HG02973 (cell line): ENCODE results near the gene SLC16A1.
"Not testable (repeated sequence)": the region's sequence is repeated elsewhere in the genome, so short reads cannot be mapped to it uniquely, and the experiment has no call there.

Experiments used
- ATAC-seq: cut with Tn5 transposase; IDR thresholded peaks from one replicate; pipeline ENCODE4 v1.9.1; 2021; ENCODE audit warnings: moderate library complexity; ENCODE audit not compliant: unreplicated experiment

SLC16A1 gene

GRCh38 chr1:112927462-112927990, 28.5 kb downstream of the SLC16A1 start:
- ATAC-seq = no peak

- ATAC-seq = no peak
Measured at GRCh38 chr1:112926858-112927257, 29.1 kb downstream of the SLC16A1 start.

GRCh38 chr1:112925015-112925414, 31.0 kb downstream of the SLC16A1 start:
- ATAC-seq = no peak

DNA sequence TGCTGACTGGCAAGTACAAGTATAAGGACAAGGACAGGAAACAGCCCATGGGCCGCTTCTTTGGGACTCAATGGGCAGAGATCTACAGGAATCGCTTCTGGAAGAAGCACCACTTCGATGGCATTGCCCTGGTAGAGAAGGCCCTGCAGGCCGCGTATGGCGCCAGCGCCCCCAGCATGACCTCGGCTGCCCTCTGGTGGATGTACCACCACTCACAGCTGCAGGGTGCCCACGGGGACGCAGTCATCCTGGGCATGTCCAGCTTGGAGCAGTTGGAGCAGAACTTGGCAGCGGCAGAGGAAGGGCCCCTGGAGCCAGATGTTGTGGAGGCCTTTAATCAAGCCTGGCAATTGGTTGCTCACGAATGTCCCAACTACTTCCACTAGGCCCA, 32.0 kb downstream of the SLC16A1 start:
- ATAC-seq = no peak

- ATAC-seq = no peak
Measured at GRCh38 chr1:112923234-112923958, 32.6 kb downstream of the SLC16A1 start.

GRCh38 chr1:112911506-112912220, 44.3 kb downstream of the SLC16A1 start:
- no peak for ATAC-seq

GRCh38 chr1:112909847-112910246, 46.1 kb downstream of the SLC16A1 start:
- no peak for ATAC-seq

DNA sequence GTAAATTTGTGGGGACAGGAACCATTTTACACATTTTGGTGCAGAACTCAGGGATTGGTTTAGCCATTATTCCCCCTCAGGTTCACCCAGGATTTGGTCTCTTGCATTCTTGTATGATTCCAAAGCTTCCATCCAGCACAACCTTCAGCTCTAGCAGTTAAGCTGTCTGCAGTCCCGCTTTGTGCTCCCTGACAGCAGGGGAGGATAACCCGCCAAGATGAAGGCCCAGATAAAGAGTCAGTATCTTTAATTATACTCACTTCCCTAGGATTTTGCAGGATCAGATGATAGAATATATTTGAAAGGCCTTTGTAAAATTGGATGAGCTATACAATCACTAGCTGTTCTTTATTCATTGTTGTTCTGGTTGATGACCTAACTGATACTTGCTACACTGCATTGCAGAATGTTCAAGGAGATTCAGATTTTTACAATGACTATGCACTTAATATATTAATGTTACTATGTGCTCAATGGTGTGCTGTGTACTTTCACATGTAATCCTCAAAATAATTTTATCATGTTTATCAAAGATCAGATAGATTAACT, 49.8 kb downstream of the SLC16A1 start:
- ATAC-seq = no peak

GRCh38 chr1:112905395-112906149, 50.4 kb downstream of the SLC16A1 start:
- no peak for ATAC-seq

DNA sequence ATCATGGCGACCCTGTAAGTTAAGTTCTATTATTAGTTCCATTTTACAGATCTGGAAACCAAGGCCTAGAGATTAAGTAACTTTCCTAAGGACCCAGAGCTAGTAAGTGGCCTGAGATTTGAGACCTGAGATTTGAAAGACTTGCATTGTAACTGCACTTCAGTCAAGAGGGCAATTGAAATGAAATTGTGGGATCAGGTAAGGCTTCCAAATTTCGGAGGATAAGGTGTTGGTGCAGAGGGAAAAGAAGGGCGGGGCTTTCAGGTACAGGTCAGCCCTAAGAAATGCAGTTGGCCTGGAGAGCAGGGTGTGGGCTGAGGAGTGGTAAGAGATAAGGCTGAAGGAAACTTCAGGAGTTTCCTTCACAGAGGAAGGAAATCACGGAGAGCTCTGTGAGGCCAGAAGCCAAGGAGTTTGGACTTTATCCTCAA, 51.1 kb downstream of the SLC16A1 start:
- no peak for ATAC-seq

DNA sequence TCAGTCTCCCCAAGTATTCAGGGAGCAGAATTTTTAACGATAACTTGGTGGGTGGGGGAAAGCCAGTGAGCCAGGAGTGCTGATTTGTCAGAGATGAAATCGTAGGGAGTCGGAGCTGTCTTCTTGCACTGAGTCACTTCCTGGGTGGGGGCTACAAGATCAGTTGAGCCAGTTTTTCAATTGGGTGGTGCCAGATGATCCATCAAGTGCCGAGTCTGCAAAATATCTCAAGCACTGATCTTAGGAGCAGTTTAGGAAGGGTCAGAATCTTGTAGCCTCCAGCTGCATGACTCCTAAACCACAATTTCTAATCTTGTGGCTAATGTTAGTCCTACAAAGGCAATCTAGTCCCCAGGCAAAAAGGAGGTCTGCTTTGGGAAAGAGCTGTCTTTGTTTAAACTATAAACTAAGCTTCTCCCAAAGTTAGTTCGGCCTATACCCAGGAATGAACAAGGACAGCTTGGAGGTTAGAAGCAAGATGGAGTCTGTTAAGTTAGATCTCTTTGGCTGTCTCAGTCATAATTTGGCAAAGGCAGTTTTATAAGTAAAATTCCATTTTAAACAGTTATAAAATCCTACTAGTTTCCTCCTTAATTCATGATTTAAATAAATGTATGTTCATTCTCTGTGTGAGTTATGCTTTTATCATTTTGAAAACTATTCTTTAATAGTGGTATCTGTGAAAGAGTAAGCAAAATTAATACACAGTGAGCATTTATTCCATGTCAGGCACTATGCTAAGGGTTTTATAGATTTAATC, 51.7 kb downstream of the SLC16A1 start:
- no peak for ATAC-seq

DNA sequence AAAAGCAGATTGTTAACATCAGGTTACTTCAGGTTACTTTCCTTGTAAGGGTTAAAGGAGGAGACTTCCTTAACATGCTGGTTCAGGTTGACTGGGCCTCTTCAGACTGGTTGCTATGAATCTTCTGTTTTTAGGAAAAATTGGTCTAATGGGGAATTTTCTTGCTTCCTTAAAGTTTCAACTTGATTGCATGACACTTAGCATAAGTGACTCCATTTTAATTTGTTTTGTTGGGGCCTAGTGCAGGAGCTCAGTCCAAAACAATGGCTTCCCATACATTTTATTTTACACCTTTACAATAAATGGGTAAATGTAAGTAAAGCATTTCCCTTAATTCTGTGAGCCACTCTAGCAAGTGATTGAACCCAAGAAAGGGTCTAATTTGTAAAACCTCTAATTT, 53.8 kb downstream of the SLC16A1 start:
- ATAC-seq = no peak

DNA sequence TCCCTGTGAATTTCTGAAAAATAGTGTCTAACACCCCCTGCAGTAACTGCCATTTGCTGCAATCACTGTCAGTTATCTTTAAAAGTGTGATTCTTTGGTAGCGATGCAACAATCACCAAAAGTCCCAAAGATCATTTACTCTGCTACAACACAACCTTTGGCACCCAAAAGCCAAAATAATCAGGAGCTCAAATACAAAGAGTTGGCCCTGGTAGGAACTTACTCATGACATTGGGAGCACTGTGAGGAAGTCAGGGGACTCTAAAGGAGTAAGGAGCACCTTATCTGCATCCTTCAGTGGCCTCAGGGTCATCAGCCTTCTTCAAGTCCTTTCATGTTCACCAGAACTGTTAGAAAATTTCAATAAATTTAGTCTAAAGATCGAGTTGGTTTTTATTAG, 54.6 kb downstream of the SLC16A1 start:
- ATAC-seq = no peak

DNA sequence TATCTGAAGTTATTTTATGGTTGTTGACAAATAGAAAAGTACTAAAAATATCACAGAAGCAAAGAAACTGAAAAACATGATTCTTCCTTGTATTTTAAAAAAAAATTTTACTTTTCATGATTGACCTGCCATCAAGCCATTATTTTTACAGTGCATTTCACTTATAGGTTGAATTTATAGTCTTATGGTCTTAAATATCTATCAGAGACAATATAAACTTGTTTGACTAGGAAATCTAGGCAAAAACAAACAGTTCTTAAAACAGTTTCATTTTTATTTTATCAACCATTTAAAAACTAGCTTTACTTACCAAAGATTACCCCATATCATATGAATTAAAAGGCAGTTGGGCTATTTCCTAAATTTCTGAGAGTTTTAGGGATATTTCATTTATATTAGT, 59.2 kb downstream of the SLC16A1 start:
- ATAC-seq = no peak

- no peak for ATAC-seq
Measured at GRCh38 chr1:112894561-112895011, 61.4 kb downstream of the SLC16A1 start.

GRCh38 chr1:112894010-112894292, 62.0 kb downstream of the SLC16A1 start:
- no peak for ATAC-seq

- no peak for ATAC-seq
Measured at GRCh38 chr1:112893288-112894009, 62.5 kb downstream of the SLC16A1 start.

DNA sequence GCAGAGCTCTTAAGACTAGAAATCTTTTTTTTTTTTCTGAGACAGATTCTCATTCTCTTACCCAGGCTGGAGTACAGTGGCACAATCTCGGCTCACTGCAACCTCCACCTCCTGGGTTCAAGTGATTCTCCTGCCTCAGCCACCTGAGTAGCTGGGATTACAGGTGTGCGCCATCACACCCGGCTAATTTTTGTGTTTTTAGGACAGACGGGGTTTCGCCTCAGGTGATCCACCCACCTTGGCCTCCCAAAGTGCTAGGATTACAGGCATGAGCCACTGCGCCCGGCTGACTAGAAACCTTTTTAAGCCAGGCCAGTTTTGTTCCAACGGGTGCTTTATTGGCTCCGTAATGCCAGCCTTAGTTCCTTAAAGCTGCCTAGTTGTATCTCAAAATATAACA, 66.1 kb downstream of the SLC16A1 start:
- ATAC-seq = not testable (repeated sequence)

- no peak for ATAC-seq
Measured at GRCh38 chr1:112889052-112889768, 66.8 kb downstream of the SLC16A1 start.
